Progenitor cell of endocrine pancreas (in vitro differentiated cells): ENCODE measurements around the gene CERT1. TPM values are rescaled to one million over a fixed set of nuclear protein-coding genes. Genes with fewer than 3 reads are reported as not detected.

Source experiments
- DNase-seq: peaks from one replicate; pipeline ENCODE4 v3.0.0; 2021; ENCODE audit warnings: low spot score; ENCODE audit not compliant: unreplicated experiment
- H3K27ac Mint-ChIP-seq: 2 replicates; pipeline ENCODE4 v1.8.0; 2021; ENCODE audit warnings: mild to moderate bottlenecking, moderate library complexity, mixed read lengths
- H3K27me3 Mint-ChIP-seq: 2 replicates; pipeline ENCODE4 v1.8.0; 2021; ENCODE audit warnings: mixed read lengths
- H3K36me3 Mint-ChIP-seq: 2 replicates; pipeline ENCODE4 v1.8.0; 2022; ENCODE audit warnings: mixed read lengths; ENCODE audit not compliant: insufficient read depth
- H3K4me1 Mint-ChIP-seq: 2 replicates; pipeline ENCODE4 v1.8.0; 2021; ENCODE audit warnings: low read depth, mixed read lengths
- H3K4me3 Mint-ChIP-seq: 2 replicates; pipeline ENCODE4 v1.8.0; 2021; ENCODE audit warnings: low read depth, mild to moderate bottlenecking, moderate library complexity, mixed read lengths
- H3K9me3 Mint-ChIP-seq: 2 replicates; pipeline ENCODE4 v1.8.0; 2021; ENCODE audit warnings: low read depth, mixed read lengths
- total RNA-seq: library from RNA; stranded (reverse); gene quantifications from 2 replicates; pipeline ENCODE4 v1.2.1, GENCODE V29; 2021
- TF ChIP-seq, protein P1 (sequence below): fragments of 200-600 bp; sonication (generic); IDR thresholded peaks from one replicate; pipeline ENCODE4 v1.5.0; 2021; ENCODE audit warnings: antibody characterized with exemption, mild to moderate bottlenecking; ENCODE audit not compliant: unreplicated experiment

CERT1 gene
- total RNA-seq, 1 donor from 2014 or later = 50.8 TPM

DNA sequence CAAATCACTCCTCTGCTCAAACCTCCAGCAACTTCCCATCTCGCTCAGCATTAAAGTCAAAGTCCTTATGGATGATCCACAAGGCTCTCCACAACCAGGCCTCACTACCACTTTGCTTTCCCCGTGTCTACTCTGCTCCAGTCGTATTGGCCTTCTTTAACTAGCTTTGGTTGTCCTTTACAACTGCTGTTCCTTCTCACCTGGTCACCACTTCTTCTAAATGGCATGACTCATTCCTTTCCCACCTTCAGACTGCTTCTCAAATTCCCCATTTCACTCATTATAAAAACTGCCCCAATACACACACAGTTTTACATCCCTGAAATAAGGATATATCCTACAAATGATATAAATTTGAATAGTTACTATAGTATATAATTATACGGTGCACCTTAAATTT, 30.4 kb downstream of the CERT1 start:
- Mint-ChIP-seq H3K4me3 (no peak overlapping the region), H3K27ac (no peak overlapping the region), H3K4me1 (peaks cover 2% of the 10 kb centered on the region), H3K9me3 (peaks cover 21% of the 10 kb centered on the region), H3K27me3 (no peaks in the 10 kb centered on the region), H3K36me3 (peaks cover 21% of the 10 kb centered on the region)
- no peak for DNase-seq
- TF ChIP-seq, protein P1, sequence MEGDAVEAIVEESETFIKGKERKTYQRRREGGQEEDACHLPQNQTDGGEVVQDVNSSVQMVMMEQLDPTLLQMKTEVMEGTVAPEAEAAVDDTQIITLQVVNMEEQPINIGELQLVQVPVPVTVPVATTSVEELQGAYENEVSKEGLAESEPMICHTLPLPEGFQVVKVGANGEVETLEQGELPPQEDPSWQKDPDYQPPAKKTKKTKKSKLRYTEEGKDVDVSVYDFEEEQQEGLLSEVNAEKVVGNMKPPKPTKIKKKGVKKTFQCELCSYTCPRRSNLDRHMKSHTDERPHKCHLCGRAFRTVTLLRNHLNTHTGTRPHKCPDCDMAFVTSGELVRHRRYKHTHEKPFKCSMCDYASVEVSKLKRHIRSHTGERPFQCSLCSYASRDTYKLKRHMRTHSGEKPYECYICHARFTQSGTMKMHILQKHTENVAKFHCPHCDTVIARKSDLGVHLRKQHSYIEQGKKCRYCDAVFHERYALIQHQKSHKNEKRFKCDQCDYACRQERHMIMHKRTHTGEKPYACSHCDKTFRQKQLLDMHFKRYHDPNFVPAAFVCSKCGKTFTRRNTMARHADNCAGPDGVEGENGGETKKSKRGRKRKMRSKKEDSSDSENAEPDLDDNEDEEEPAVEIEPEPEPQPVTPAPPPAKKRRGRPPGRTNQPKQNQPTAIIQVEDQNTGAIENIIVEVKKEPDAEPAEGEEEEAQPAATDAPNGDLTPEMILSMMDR = no peak

DNA sequence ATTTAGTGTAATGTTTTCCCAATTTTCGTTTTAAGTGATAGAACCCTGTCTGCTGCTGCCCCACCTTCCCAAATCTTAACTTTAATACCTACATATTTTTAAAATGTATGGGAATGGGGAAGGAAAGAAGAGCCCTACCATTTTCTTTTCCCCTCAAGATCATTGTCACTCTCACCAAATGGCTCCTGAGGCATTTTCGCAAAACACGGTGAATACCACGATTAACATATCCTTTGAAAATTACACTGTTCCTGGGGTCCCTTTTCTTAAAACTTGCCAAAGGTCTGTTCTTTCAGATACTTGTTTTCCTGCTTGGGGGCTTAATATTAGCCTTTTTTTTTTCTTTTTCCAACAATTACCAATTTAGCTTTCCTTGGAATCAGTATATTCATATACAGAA, 36.1 kb downstream of the CERT1 start:
- H3K4me1 Mint-ChIP-seq = peaks cover 15% of the 10 kb centered on the region
- H3K27ac Mint-ChIP-seq = no peak overlapping the region
- no peak overlapping the region for H3K4me3 Mint-ChIP-seq
- H3K36me3 Mint-ChIP-seq = peaks cover 8% of the 10 kb centered on the region
- DNase-seq = no peak
- H3K27me3 Mint-ChIP-seq = no peaks in the 10 kb centered on the region
- TF ChIP-seq, protein P1 = no peak
- H3K9me3 Mint-ChIP-seq = peaks cover 6% of the 10 kb centered on the region

DNA sequence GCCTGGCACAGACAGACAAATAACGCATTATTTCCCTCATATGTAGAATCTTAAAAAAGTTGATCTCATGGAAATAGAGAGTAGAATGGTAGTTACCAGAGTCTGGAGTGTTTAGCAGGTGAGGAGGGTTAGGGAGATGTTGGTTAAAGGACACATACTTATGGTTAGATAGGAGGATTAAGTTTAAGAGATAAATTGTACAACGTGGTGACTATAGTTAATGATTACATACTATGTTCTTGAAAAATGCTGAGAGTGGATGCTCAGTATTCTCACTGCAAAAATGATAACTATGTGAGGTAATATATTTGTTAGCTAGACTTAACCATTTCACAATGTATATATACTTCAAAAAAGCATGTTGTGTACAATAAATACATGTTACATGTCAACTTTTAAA, 38.0 kb downstream of the CERT1 start:
- no peaks in the 10 kb centered on the region for H3K27me3 Mint-ChIP-seq
- H3K36me3 Mint-ChIP-seq = peaks cover 17% of the 10 kb centered on the region
- DNase-seq = no peak
- H3K4me3 Mint-ChIP-seq = no peak overlapping the region
- TF ChIP-seq, protein P1 = no peak
- H3K4me1 Mint-ChIP-seq = peaks cover 15% of the 10 kb centered on the region
- no peak overlapping the region for H3K27ac Mint-ChIP-seq
- peaks cover 18% of the 10 kb centered on the region for H3K9me3 Mint-ChIP-seq

DNA sequence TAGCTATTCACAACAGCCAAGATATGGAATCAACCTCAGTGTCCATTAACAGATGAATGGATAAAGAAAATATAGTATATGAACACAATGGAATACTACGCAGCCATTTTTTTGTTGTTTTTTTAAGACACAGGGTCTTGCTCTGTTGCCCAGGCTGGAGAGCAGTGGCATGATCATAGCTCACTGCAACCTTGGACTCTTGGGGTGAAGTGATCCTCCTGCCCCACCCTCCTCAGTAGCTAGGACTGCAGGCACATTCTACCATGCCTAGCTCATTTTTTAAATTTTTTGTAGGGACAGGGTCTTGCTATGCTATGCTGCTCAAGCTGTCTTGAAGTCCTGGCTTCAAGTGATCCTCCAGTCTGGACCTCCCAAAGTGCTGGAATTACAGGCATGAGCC, 38.5 kb downstream of the CERT1 start:
- Mint-ChIP-seq H3K36me3 (peaks cover 17% of the 10 kb centered on the region), H3K27ac (no peak overlapping the region), H3K4me1 (peaks cover 15% of the 10 kb centered on the region), H3K27me3 (no peaks in the 10 kb centered on the region), H3K9me3 (peaks cover 18% of the 10 kb centered on the region), H3K4me3 (no peak overlapping the region)
- DNase-seq = no peak
- TF ChIP-seq, protein P1 = no peak

DNA sequence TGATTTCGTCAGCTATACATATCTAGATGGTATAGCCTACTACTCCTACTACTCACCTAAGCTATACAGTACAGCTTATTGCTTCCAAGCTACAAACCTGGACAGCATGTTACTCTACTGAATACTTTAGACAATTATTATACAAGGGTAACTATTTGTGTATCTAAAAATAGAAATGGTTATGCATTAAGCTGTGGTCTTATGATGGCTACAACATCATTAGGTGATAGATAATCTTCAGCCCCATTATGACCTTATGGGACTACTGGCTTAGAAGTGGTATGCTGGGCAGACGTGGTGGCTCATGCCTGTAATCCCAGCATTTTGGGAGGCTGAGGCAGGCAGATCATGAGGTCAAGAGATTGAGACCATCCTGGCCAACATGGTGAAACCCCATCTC, 40.2 kb downstream of the CERT1 start:
- H3K9me3 Mint-ChIP-seq = peaks cover 18% of the 10 kb centered on the region
- H3K27ac Mint-ChIP-seq = no peak overlapping the region
- no peaks in the 10 kb centered on the region for H3K27me3 Mint-ChIP-seq
- no peak overlapping the region for H3K4me3 Mint-ChIP-seq
- TF ChIP-seq, protein P1 = no peak
- no peak for DNase-seq
- peaks cover 13% of the 10 kb centered on the region for H3K4me1 Mint-ChIP-seq
- H3K36me3 Mint-ChIP-seq = peaks cover 16% of the 10 kb centered on the region
